Measurements from ENCODE around the gene CA10. TPM values are rescaled to one million over a fixed set of nuclear protein-coding genes. Genes with fewer than 3 reads are reported as not detected.

Gene CA10
- total RNA-seq, 1 experiment from 2014 or later = not detected

GRCh38 chr17:51951741-51952140 lies 206.8 kb downstream of the CA10 start:
- DNase-seq (ENCODE audit: low read depth) = no peak

GRCh38 chr17:51948128-51948527 lies 210.4 kb downstream of the CA10 start:
- no peak for DNase-seq (ENCODE audit: low read depth)

- DNase-seq (ENCODE audit: low read depth) = no peak
Observed at GRCh38 chr17:51947160-51947735, 211.3 kb downstream of the CA10 start.

GRCh38 chr17:51946311-51946710 lies 212.2 kb downstream of the CA10 start:
- DNase-seq (ENCODE audit: low read depth) = no peak

- DNase-seq (ENCODE audit: low read depth) = no peak
Observed at GRCh38 chr17:51941272-51941671, 217.2 kb downstream of the CA10 start.

- no peak for DNase-seq (ENCODE audit: low read depth)
Observed at GRCh38 chr17:51937264-51937663, 221.2 kb downstream of the CA10 start.

- DNase-seq (ENCODE audit: low read depth) = no peak
Observed at GRCh38 chr17:51935477-51935876, 223.0 kb downstream of the CA10 start.

DNA sequence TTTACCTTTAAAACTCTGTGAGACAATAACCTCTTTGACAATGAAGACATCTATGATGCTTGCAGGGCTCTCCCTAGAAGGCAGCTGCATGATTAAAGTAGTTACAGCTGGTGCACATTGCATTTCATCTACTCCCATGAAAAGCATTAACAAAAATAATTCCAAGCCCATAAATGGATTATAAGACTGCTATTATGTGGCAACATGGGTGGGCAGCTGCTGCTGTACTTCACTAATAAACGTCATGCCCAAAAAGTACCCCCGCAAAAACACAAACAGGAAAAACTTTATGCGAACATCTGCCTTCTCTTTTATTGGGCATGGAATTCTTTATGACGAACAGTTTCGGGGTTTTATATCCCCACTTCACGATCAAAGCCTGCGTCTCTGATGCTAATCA lies 224.9 kb downstream of the CA10 start:
- no peak for DNase-seq (ENCODE audit: low read depth)

DNA sequence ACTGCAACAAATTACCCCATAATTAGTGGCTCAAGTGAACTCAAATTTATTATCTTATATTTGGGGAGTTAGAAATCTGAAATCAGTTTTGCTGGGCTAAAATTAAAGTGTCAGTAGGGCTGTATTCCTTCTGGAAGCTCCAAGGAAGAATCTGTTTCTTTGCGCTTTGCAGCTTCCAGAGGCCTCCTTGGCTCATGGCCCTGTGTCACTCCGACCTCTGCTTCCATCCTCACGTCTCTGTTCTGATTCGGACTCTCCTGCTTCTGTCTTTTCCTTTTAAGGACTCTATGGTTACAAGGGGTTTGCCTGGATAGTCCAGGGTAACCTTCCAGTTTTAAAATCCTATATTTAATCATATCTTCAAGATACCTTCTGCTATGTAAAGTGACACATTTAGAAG lies 232.1 kb downstream of the CA10 start:
- DNase-seq (ENCODE audit: low read depth) = no peak

DNA sequence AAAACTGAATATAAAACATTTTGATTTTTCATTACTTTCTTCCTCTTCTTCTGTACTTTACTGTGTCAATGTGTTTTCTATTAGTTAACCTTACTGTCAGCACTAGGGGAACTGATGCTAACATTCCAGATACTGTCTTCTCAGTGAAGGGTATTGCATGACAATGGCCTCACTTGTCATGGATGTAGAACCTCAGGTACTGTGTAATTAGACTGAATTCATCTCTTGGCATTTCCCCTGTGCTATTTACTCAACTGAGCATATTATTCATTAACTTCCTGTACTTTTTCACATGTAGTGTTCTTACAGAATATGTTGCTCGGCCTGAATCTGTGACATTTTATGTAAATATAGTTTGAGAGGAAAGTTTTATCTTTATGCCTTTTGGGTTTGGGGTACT lies 237.0 kb downstream of the CA10 start:
- no peak for DNase-seq (ENCODE audit: low read depth)

- no peak for DNase-seq (ENCODE audit: low read depth)
Observed at GRCh38 chr17:51914577-51914976, 243.9 kb downstream of the CA10 start.

- DNase-seq (ENCODE audit: low read depth) = no peak
Observed at GRCh38 chr17:51913491-51914205, 244.9 kb downstream of the CA10 start.

DNA sequence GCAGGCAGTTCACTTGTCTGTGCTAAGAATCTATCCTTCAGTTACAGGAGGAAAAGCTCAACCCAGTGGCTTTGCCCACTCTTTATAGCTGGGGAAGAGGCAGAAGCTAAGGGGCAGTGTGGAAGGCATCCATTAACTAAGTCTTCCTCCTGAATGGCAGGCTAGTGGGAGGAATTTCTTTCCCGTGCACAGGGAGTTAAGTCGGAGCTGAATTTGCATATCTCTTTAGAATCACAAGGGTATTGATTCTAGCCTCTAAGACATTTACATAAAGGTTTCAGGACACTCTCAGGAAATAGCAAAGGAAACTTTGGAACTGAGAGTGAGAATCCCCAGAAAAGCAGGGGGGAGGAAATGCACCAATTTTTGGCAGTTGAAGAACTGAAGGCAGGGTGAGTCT lies 245.6 kb downstream of the CA10 start:
- DNase-seq (ENCODE audit: low read depth) = no peak

DNA sequence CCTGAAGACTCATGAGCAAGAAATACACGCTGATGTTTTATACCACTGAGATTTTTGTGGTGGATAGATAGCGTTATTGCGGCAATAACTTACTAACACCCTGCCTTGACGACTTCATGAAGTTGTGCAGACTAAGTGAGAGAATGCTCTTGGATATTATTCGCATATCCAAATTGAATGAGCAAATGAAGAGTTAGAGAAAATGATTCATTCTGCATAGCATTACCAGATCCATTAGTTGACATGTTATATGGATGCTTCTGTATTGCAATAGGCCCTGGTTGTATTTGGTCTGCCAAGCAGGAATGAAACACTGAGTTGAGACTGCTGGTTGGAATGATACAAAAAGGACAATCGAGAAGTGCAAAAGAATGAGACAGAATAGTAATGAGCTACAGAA lies 247.3 kb downstream of the CA10 start:
- no peak for DNase-seq (ENCODE audit: low read depth)

DNA sequence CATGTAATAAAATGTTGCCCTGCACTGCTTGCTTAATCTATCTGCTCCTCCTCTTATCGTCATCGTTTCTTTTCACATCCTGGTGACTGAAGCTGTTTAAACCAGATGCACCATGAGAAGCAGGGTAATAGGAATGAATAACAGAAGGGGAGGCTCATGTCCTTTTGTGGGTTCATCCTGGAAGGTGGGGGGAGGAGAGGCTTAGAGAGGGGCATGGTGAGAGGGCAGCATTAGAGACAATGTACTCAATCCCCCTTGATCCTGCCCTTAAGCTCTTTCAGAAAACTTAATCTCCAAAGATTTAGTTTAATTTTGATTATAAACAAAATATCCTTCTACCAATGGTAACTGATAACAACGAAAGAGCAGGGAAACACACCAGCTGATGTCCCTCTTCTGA lies 248.5 kb downstream of the CA10 start:
- no peak for DNase-seq (ENCODE audit: low read depth)

DNA sequence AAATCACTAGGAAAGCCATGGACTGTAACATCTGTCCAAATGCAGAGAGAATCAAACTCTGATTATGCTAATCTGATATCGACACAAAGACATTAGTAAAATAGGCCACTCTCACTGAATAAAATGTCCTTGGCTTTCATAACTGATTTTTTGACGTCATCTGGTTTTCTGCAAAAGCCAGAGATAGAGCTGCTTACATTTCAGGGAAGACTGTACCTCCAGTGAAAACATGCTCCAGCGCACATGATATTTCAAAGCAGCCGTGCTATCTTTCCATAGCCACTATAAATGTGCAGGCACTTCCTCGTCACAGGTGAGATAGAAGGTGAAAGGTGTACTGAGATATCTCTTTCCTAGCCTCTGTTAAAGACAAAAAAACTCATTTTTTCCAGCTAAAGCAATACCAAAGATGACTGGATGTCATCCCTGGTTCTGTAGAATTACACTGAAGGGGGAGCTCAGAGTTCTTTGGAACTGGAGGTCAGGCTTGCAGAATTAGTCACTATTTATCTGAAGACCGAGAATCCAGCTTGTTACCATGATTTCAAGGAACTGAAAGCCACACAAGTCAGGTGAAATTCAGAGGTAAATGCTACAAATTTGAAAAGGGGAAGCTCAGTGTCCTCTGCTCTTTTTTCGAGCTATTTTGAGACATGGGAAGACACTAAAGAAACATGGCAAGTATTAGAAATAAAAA lies 249.5 kb downstream of the CA10 start:
- no peak for DNase-seq (ENCODE audit: low read depth)

GRCh38 chr17:51907041-51907440 lies 251.5 kb downstream of the CA10 start:
- no peak for DNase-seq (ENCODE audit: low read depth)

- no peak for DNase-seq (ENCODE audit: low read depth)
Observed at GRCh38 chr17:51904379-51904778, 254.1 kb downstream of the CA10 start.

- no peak for DNase-seq (ENCODE audit: low read depth)
Observed at GRCh38 chr17:51901242-51901641, 257.3 kb downstream of the CA10 start.

DNA sequence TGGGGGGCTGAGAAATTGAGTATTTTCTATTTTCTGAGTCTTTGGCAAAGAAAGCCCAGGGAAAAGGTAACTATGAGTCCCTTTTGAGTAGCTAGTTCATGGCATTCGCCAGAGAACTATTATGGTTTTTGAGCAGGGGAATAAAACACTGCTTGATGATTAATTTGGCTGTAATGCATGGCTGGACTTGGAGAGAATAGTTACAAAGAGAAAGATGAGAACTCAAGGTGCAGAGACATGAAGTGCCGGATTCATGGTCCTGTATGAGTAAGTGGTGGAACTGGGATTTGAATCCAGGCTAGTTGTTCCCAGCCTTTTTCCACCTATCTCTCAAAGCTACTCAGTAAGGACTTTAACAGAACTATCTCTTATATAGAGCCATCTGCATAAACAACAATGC lies 266.6 kb downstream of the CA10 start:
- no peak for DNase-seq (ENCODE audit: low read depth)

DNA sequence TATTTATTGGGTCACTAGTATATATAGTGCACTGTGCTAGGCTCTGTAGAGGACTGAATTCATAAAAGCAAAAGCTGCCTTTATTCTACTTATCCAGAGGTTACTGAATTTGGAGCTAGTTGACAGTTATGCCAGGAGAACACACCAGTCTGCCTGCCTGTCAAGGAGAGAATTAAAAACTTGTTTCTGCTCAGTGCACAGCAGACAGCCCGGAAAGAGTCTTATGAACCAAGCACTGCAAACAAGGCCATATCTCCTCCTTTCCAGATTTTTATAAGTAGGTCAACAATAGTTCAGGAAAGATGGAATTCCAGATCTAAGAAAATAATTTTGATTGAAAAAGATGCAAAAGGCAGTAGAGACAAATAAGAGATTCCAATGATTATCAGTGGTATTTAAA lies 267.8 kb downstream of the CA10 start:
- no peak for DNase-seq (ENCODE audit: low read depth)

- no peak for DNase-seq (ENCODE audit: low read depth)
Observed at GRCh38 chr17:51888816-51889215, 269.7 kb downstream of the CA10 start.

GRCh38 chr17:51876986-51877385 lies 281.5 kb downstream of the CA10 start:
- no peak for DNase-seq (ENCODE audit: low read depth)

All from Daoy (cell line).